ENCODE data around the gene AMBRA1. TPM values are rescaled to one million over a fixed set of nuclear protein-coding genes. Genes with fewer than 3 reads are reported as not detected.

AMBRA1 gene
- total RNA-seq, 3 donors from 2014 or later (not counting 1 experiment from before 2014, with no cell fraction given): 41.3 to 52.7 (median 46.2) TPM

DNA sequence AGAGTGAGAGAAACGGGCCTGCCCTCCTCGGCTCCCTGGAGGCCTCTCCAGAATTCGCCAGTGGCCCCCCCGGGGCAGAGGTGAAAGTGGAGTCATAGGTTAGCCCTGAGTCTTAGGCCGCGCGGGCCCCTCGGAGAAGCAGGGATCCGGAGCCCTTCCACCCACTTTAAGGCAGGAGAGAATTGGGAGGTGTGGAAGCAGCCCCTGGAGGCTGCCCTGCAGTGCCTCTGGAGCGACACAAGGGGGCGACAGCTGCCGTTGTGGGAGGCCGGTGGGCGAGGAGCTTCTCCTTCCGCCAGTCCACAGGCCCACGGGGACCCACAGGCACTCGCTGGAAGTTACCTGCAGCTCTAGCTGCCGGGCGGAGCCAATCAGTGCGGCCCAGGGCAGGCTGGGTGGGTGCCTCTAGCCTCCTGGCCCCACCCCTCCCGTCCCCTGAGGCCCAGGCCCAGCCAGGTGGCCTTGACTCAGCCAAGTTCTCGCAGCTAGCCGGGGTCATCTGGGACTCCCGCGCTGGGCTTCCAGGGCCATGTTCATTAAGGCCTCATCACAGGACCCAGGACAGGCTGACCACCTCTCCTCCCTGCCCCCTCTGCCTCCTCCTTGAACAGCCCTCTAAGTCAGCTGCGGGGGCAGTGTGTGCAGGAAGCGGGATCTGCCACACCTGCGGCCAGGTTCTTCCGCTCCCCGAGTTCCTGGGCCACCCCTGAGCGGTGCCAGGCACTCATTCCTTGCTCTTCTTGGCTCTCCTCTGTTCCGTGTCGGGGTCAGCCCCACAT, 241.6 kb downstream of the AMBRA1 start:
- Histone ChIP-seq H3K4me3 (ENCODE audit: low read length) (peak overlapping the region; percentile 11), H3K9me3 (ENCODE audit: control insufficient read depth, insufficient read depth, low read length) (no peaks in the 10 kb centered on the region), H3K27me3 (ENCODE audit: control insufficient read depth, insufficient read depth, low read length) (no peaks in the 10 kb centered on the region), H3K36me3 (ENCODE audit: control insufficient read depth, insufficient read depth, low read length) (peaks cover 32% of the 10 kb centered on the region), H3K4me1 (ENCODE audit: control insufficient read depth, insufficient read depth, low read length) (peaks cover 89% of the 10 kb centered on the region), H3K27ac (ENCODE audit: low read length) (peak overlapping the region; percentile 41)
- H3K4me3 Mint-ChIP-seq: peak overlapping the region; percentile 78
- H3K9me3 Mint-ChIP-seq: no peaks in the 10 kb centered on the region
- peak; percentile 68 to 92 for DNase-seq
- no peaks in the 10 kb centered on the region for H3K27me3 Mint-ChIP-seq (ENCODE audit: low read depth in 2 of 2)
- intact Hi-C loops (cut with micrococcal nuclease): loop anchor here (1.0 kb wide), 1 partner anchor 15 kb away; no protein-coding TSS in a partner anchor
- H3K27ac Mint-ChIP-seq: peak overlapping the region; percentile 84 to 87
- peaks cover 73 to 82% of the 10 kb centered on the region in 2 donors for H3K4me1 Mint-ChIP-seq
- WGBS (ENCODE audit: insufficient coverage): 64% methylated on average over 33 of the region's 33 CpGs
- peak; percentile 99 for TF ChIP-seq CTCF (IDR thresholded peaks at IDR 0.05)
- ATAC-seq: peak; percentile 22 to 35 (median 25)
- H3K36me3 Mint-ChIP-seq: no peaks in the 10 kb centered on the region

GRCh38 chr11:46351606-46352005, 242.2 kb downstream of the AMBRA1 start:
- Mint-ChIP-seq H3K9me3 (no peaks in the 10 kb centered on the region), H3K27ac (peak overlapping the region; percentile 84 to 87), H3K4me3 (peak overlapping the region; percentile 78), H3K4me1 (peaks cover 73 to 82% of the 10 kb centered on the region in 2 donors), H3K27me3 (ENCODE audit: low read depth in 2 of 2) (no peaks in the 10 kb centered on the region), H3K36me3 (no peaks in the 10 kb centered on the region)
- no peak overlapping the region for H3K4me3 ChIP-seq (ENCODE audit: low read length)
- peaks cover 31% of the 10 kb centered on the region for H3K36me3 ChIP-seq (ENCODE audit: control insufficient read depth, insufficient read depth, low read length)
- H3K4me1 ChIP-seq (ENCODE audit: control insufficient read depth, insufficient read depth, low read length): peaks cover 88% of the 10 kb centered on the region
- no peaks in the 10 kb centered on the region for H3K27me3 ChIP-seq (ENCODE audit: control insufficient read depth, insufficient read depth, low read length)
- TF ChIP-seq CTCF (IDR thresholded peaks at IDR 0.05): no peak
- 64% methylated on average over 5 of the region's 5 CpGs for WGBS (ENCODE audit: insufficient coverage)
- DNase-seq (no peak), ATAC-seq (no peak)
- H3K9me3 ChIP-seq (ENCODE audit: control insufficient read depth, insufficient read depth, low read length): no peaks in the 10 kb centered on the region
- peak overlapping the region; percentile 41 for H3K27ac ChIP-seq (ENCODE audit: low read length)
- intact Hi-C loops (cut with micrococcal nuclease): loop anchor here (1.0 kb wide), 1 partner anchor 16 kb away; no protein-coding TSS in a partner anchor

DNA sequence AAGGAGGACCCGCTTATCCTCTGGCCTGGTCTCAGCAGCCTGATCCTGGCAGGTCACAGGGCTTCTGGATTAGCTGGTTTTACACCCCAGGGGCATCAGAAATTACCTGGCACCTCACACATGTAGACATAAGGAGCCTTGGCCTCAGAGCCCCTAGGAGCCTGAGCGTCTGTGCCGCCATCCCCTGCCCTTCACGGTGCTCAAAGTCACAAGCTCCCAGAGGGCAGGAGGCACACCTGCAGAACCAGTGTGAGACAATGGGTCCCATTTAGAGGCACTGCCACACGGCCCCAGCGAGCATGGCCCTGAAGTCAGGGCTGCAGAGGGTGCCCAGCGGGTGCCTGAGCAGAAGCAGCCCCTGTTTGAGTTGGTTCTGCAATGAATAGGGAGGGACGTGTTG, 242.7 kb downstream of the AMBRA1 start:
- Histone ChIP-seq H3K27me3 (ENCODE audit: control insufficient read depth, insufficient read depth, low read length) (no peaks in the 10 kb centered on the region), H3K36me3 (ENCODE audit: control insufficient read depth, insufficient read depth, low read length) (peaks cover 26% of the 10 kb centered on the region), H3K4me1 (ENCODE audit: control insufficient read depth, insufficient read depth, low read length) (peaks cover 88% of the 10 kb centered on the region), H3K4me3 (ENCODE audit: low read length) (no peak overlapping the region), H3K9me3 (ENCODE audit: control insufficient read depth, insufficient read depth, low read length) (no peaks in the 10 kb centered on the region), H3K27ac (ENCODE audit: low read length) (peak overlapping the region; percentile 41)
- TF ChIP-seq CTCF (IDR thresholded peaks at IDR 0.05): no peak
- peak overlapping the region; percentile 78 for H3K4me3 Mint-ChIP-seq
- H3K27me3 Mint-ChIP-seq (ENCODE audit: low read depth in 2 of 2): no peaks in the 10 kb centered on the region
- DNase-seq (no peak), ATAC-seq (no peak)
- H3K36me3 Mint-ChIP-seq: no peaks in the 10 kb centered on the region
- intact Hi-C loops (cut with micrococcal nuclease): no loop called here
- 74% methylated on average over 8 of the region's 8 CpGs for WGBS (ENCODE audit: insufficient coverage)
- H3K4me1 Mint-ChIP-seq: peaks cover 73 to 82% of the 10 kb centered on the region in 2 donors
- H3K27ac Mint-ChIP-seq: peak overlapping the region; percentile 84 to 87
- no peaks in the 10 kb centered on the region for H3K9me3 Mint-ChIP-seq

Measured in natural killer cell (primary cell).